AG04450 (cell line): Measurements from ENCODE around the gene ZC3H12C. TPM values are rescaled to one million over a fixed set of nuclear protein-coding genes. Genes with fewer than 3 reads are reported as not detected.

ENCODE experiments used
- CTCF ChIA-PET: fragments of 300-600, 350-600 bp; formaldehyde crosslinking; extraction: SDS; loops from one replicate; lab custom pipeline; 2022; ENCODE audit warnings: antibody characterized with exemption, inconsistent platforms; lab: Charles Lee
- POLR2A ChIA-PET: fragments of 350-600 bp; formaldehyde crosslinking; extraction: SDS; loops from one replicate; lab custom pipeline; 2021; ENCODE audit warnings: antibody characterized with exemption, inconsistent platforms; lab: Yijun Ruan, JAX
- DNase-seq: peaks from one replicate; pipeline ENCODE4 v3.0.0-alpha.2; 2011; ENCODE audit warnings: low read depth, low spot score
- H3K27ac ChIP-seq: one replicate; pipeline ENCODE4 v1.5.1; 2012; ENCODE audit warnings: low read depth, low read length, control low read depth
- H3K27me3 ChIP-seq: one replicate; pipeline ENCODE4 v1.6.0; 2012; ENCODE audit warnings: low read length; ENCODE audit not compliant: control insufficient read depth, insufficient read depth
- H3K4me3 ChIP-seq: 2 replicates; pipeline ENCODE4 v1.5.1; 2011; ENCODE audit warnings: mild to moderate bottlenecking, low read depth, low read length, control low read depth
- H3K9me3 ChIP-seq: 2 replicates; pipeline ENCODE4 v1.5.1; 2012; ENCODE audit warnings: low read length; ENCODE audit not compliant: control insufficient read depth, insufficient read depth
- polyA plus RNA-seq: library from polyadenylated mRNA; depleted of rRNA; stranded (reverse); fragments of >200 nt; gene quantifications from 2 replicates; pipeline ENCODE4 v1.2.3, GENCODE V29; 2011
- TF ChIP-seq, protein P1 (sequence below): IDR thresholded peaks from 2 replicates; pipeline ENCODE4 v1.5.1; 2011; ENCODE audit warnings: low read depth, low read length, control low read depth, inconsistent platforms

ZC3H12C gene
- polyA plus RNA-seq, 1 experiment: 10.9 TPM

DNA sequence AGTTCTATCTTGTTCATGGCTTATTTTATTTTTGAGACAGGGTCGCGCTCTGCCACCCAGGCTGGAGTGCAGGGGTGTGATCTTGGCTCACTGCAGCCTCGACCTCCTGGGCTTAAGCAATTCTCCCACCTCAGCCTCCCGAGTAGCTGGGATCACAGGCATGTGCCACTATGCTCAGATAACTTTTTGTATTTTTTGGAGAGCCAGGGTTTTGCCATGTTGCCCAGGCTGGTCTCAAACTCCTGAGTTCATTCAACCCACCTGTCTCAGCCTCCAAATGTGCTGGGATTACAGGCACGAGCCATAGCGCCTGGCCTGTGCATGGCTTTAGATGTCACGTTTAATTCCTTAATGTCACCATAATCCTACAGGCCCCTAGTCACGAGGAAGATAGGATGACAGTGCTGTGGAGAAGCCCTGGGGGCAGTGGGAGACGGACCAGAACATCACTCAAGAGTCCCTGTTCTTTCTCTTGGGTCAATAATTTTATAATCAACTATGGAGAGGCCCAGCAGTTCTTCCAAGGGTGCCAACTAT is 103.8 kb downstream of the ZC3H12C start:
- H3K4me3 ChIP-seq: no peak overlapping the region
- TF ChIP-seq, protein P1, sequence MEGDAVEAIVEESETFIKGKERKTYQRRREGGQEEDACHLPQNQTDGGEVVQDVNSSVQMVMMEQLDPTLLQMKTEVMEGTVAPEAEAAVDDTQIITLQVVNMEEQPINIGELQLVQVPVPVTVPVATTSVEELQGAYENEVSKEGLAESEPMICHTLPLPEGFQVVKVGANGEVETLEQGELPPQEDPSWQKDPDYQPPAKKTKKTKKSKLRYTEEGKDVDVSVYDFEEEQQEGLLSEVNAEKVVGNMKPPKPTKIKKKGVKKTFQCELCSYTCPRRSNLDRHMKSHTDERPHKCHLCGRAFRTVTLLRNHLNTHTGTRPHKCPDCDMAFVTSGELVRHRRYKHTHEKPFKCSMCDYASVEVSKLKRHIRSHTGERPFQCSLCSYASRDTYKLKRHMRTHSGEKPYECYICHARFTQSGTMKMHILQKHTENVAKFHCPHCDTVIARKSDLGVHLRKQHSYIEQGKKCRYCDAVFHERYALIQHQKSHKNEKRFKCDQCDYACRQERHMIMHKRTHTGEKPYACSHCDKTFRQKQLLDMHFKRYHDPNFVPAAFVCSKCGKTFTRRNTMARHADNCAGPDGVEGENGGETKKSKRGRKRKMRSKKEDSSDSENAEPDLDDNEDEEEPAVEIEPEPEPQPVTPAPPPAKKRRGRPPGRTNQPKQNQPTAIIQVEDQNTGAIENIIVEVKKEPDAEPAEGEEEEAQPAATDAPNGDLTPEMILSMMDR: no peak
- DNase-seq: no peak
- ChIA-PET CTCF (interaction anchor here (1.1 to 6.7 kb wide), 3 partner anchors 23 to 236 kb away, joined by 3 to 144 read pairs (median 18); partner anchors contain the start of gene FDX1), POLR2A (no interaction called here)
- H3K9me3 ChIP-seq: no peaks in the 10 kb centered on the region
- H3K27me3 ChIP-seq: no peaks in the 10 kb centered on the region
- no peak overlapping the region for H3K27ac ChIP-seq

GRCh38 chr11:110198031-110198729 is 105.0 kb downstream of the ZC3H12C start:
- TF ChIP-seq, protein P1: no peak
- CTCF ChIA-PET: interaction anchor here (0.5 to 6.7 kb wide), 6 partner anchors 24 to 254 kb away, joined by 3 to 144 read pairs (median 13); partner anchors contain the start of gene FDX1
- DNase-seq: no peak
- POLR2A ChIA-PET: no interaction called here
- Histone ChIP-seq H3K27me3 (no peaks in the 10 kb centered on the region), H3K9me3 (no peaks in the 10 kb centered on the region), H3K4me3 (no peak overlapping the region), H3K27ac (no peak overlapping the region)

- POLR2A ChIA-PET: no interaction called here
- CTCF ChIA-PET: interaction anchor here (0.7 to 6.7 kb wide), 6 partner anchors 25 to 255 kb away, joined by 3 to 144 read pairs (median 24); partner anchors contain the start of gene FDX1
- TF ChIP-seq, protein P1: no peak
- H3K27ac ChIP-seq: no peak overlapping the region
- no peaks in the 10 kb centered on the region for H3K9me3 ChIP-seq
- DNase-seq: no peak
- no peak overlapping the region for H3K4me3 ChIP-seq
- no peaks in the 10 kb centered on the region for H3K27me3 ChIP-seq
Observed at GRCh38 chr11:110199184-110199981, 106.2 kb downstream of the ZC3H12C start.

- ChIA-PET CTCF (interaction anchor here (0.6 to 6.7 kb wide), 22 partner anchors 11 to 1246 kb away, joined by 3 to 144 read pairs (median 8); partner anchors contain the start of gene FDX1), POLR2A (no interaction called here)
- no peak overlapping the region for H3K4me3 ChIP-seq
- TF ChIP-seq, protein P1: no peak
- H3K27me3 ChIP-seq: no peaks in the 10 kb centered on the region
- DNase-seq: no peak
- no peaks in the 10 kb centered on the region for H3K9me3 ChIP-seq
- no peak overlapping the region for H3K27ac ChIP-seq
Observed at GRCh38 chr11:110200241-110200640, 107.0 kb downstream of the ZC3H12C start.
